Gastrocnemius medialis (tissue), 4 donors: ENCODE measurements around the gene ST6GAL2.

ENCODE experiments used
- POLR2A ChIP-seq, 2 donors: fragments of 450-650 bp; IDR thresholded peaks; one replicate each; pipeline ENCODE4 v1.6.1; 2017; ENCODE audit warnings: antibody characterized with exemption in 2 of 2, mild to moderate bottlenecking in 2 of 2, moderate library complexity in 2 of 2
- TF ChIP-seq, protein P1 (sequence below), 5 experiments: fragments of 450-650 bp in 3 of 5; fragments of 200-600 bp in 2 of 5; sonication (generic) in 2 of 5; IDR thresholded peaks in 4 of 5; conservative IDR thresholded peaks in 1 of 5; 1 replicate in 4 of 5; 2 replicates in 1 of 5; pipeline ENCODE4 v1.5.1; 2016 to 2019; ENCODE audit warnings: antibody characterized with exemption in 5 of 5, mild to moderate bottlenecking in 3 of 5, moderate library complexity in 3 of 5

DNA sequence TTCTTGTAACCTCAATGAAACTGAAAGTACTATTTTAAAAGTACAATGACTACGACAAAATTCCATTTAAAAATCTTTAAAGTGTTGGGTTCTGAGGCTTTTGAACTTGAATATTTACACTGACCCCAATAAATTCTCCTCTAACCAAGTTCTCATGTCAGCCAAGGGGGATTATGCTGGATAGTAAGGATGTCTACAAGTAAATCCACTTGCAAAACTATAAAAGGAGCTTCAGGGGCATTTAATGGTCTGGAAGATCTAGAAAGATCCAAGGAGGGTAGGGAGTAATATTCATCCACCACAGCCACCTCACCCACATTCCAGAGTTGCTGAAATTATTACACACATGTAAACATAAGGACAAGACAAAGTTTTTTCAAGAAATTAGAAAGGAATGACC is 81.8 kb downstream of the ST6GAL2 start:
- TF ChIP-seq POLR2A (IDR thresholded peaks at IDR 0.05) = no peak
- TF ChIP-seq, protein P1, sequence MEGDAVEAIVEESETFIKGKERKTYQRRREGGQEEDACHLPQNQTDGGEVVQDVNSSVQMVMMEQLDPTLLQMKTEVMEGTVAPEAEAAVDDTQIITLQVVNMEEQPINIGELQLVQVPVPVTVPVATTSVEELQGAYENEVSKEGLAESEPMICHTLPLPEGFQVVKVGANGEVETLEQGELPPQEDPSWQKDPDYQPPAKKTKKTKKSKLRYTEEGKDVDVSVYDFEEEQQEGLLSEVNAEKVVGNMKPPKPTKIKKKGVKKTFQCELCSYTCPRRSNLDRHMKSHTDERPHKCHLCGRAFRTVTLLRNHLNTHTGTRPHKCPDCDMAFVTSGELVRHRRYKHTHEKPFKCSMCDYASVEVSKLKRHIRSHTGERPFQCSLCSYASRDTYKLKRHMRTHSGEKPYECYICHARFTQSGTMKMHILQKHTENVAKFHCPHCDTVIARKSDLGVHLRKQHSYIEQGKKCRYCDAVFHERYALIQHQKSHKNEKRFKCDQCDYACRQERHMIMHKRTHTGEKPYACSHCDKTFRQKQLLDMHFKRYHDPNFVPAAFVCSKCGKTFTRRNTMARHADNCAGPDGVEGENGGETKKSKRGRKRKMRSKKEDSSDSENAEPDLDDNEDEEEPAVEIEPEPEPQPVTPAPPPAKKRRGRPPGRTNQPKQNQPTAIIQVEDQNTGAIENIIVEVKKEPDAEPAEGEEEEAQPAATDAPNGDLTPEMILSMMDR (IDR thresholded peaks at IDR 0.05 in 4 of 5, conservative IDR thresholded peaks at IDR 0.05 in 1 of 5) = no peak
